HG03159 (cell line): ENCODE results near the gene COL6A1.
"Not testable (repeated sequence)": the region's sequence is repeated elsewhere in the genome, so short reads cannot be mapped to it uniquely, and the experiment has no call there.

ENCODE experiments used
- ATAC-seq: cut with Tn5 transposase; IDR thresholded peaks from one replicate; pipeline ENCODE4 v1.9.1; 2021; ENCODE audit warnings: mild to moderate bottlenecking, moderate library complexity; ENCODE audit not compliant: unreplicated experiment

COL6A1 gene

GRCh38 chr21:46003575-46004007 is 22.0 kb downstream of the COL6A1 start:
- ATAC-seq = no peak

GRCh38 chr21:46004168-46004861 is 22.7 kb downstream of the COL6A1 start:
- no peak for ATAC-seq

- ATAC-seq = no peak
Observed at GRCh38 chr21:46005081-46005480, 23.5 kb downstream of the COL6A1 start.

GRCh38 chr21:46005481-46005881 is 23.9 kb downstream of the COL6A1 start:
- ATAC-seq = no peak

GRCh38 chr21:46005894-46006546 is 24.4 kb downstream of the COL6A1 start:
- ATAC-seq = not testable (repeated sequence)

GRCh38 chr21:46006547-46007491 is 25.2 kb downstream of the COL6A1 start:
- no peak for ATAC-seq

- no peak for ATAC-seq
Observed at GRCh38 chr21:46007492-46007868, 25.9 kb downstream of the COL6A1 start.

GRCh38 chr21:46008893-46009621 is 27.5 kb downstream of the COL6A1 start:
- ATAC-seq = no peak

GRCh38 chr21:46009951-46010705 is 28.6 kb downstream of the COL6A1 start:
- ATAC-seq = no peak

- no peak for ATAC-seq
Observed at GRCh38 chr21:46011267-46011967, 29.8 kb downstream of the COL6A1 start.

GRCh38 chr21:46012154-46012553 is 30.6 kb downstream of the COL6A1 start:
- ATAC-seq = no peak

- ATAC-seq = no peak
Observed at GRCh38 chr21:46014828-46015227, 33.3 kb downstream of the COL6A1 start.

GRCh38 chr21:46017148-46017547 is 35.6 kb downstream of the COL6A1 start:
- no peak for ATAC-seq

- ATAC-seq = no peak
Observed at GRCh38 chr21:46017695-46018094, 36.1 kb downstream of the COL6A1 start.

- ATAC-seq = no peak
Observed at GRCh38 chr21:46018615-46019014, 37.0 kb downstream of the COL6A1 start.

- no peak for ATAC-seq
Observed at GRCh38 chr21:46020581-46020980, 39.0 kb downstream of the COL6A1 start.

- no peak for ATAC-seq
Observed at GRCh38 chr21:46021398-46021797, 39.8 kb downstream of the COL6A1 start.

- ATAC-seq = no peak
Observed at GRCh38 chr21:46021978-46022544, 40.5 kb downstream of the COL6A1 start.
